ENCODE data around the gene PDC.

Gene PDC

DNA sequence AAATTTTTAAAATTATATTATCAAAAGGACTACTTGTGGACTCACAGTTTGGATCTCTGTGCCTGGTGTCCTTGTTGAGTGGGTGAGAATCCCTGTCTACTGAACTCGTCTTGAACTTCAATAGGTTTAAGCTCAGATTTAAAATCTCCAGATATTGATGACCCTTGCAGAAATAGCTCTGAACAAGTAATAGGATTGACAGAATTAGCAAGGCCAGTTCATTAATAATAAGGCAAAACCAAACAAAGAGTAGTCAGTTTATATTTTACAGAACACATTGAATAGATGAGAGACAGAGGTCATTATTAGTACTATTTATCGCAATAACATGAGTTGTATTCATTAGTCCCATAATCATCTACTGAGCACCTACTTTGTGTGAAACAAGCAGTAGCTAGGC lies at the start of gene PDC:
Gene PDC (minus strand): TSS at position 101 of the 400 bp plus-strand sequence. CDS start 11,655 bp downstream, outside the sequence.
- DNase-seq (ENCODE audit: low read depth in 2 of 2), result no peak

DNA sequence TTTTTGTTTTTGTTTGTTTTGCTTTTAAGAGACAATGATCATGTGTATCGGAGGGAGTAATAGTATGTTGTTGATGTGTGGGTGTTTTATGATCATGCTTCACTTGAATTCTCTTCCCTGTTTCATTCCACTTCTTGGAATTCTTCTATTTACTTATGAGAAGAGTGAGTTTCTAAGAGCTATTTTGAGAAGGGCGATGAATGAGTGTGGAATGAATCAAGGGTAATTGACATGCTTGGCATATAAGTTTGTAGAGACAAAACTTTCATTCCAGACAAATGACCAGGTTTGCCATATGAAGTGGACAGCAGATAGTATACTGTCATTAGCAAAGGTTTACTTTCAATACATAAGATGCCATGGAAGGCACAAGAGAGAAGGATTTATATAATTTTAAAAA lies 42.3 kb upstream of the PDC start:
- DNase-seq (ENCODE audit: low read depth in 2 of 2), result no peak

DNA sequence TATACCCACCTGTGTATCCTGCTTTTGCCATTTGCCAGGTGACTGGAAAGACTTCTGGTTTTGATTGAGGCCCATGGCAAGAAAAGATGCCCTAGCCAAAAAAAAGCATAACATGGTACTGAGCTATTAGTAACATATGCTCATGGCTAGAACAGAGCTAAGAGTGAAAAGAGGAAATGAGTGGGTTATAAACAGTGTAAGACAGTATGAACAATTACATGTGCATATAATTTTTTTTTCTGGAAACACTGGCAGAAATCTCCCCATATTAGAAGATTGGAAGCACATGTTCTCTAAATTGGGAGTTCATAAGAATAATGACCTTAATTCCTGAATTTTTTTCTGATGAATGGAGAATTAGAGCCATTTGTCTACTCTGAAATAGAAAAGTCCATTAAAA lies 41.2 kb upstream of the PDC start:
- no peak for DNase-seq (ENCODE audit: low read depth in 2 of 2)

DNA sequence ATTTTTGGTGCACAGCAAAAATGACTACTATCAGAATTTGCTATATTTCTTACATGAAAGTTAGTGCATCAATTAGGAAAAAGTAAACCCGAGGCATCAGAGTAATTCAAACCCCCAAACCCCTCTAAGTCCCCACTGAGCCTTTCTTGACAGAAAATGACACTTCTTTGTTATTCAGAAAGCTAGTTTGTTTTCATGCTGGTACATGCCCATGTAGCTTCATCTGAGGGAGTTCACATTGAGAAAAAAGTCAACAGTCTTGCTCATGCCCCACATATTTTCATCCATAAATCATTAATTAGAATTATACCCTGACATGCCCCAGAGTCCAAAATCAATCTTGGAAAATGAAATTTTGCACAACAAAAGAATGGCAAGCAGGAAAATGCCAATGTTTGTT lies 39.9 kb upstream of the PDC start:
- no peak for DNase-seq (ENCODE audit: low read depth in 2 of 2)

DNA sequence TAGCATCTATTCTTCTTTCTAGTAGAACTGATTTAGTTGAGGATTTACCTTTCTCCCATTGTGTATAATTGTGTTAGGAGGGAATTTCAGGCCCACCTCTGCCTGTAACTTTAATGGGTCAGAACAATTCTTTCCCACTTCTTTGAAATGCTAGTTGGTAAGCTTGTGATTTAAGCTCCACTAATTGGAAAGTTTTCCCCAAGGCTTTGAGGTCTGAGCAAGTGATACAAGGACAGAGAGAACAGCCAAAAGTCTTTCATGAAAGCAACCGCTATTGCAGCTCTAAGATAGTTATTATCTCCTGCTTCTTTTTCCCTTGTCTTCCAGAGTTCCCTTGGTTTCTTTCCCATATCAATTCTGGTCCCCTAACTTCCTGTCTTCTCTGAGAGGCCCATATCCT lies 38.7 kb upstream of the PDC start:
- DNase-seq (ENCODE audit: low read depth in 2 of 2), result no peak

DNA sequence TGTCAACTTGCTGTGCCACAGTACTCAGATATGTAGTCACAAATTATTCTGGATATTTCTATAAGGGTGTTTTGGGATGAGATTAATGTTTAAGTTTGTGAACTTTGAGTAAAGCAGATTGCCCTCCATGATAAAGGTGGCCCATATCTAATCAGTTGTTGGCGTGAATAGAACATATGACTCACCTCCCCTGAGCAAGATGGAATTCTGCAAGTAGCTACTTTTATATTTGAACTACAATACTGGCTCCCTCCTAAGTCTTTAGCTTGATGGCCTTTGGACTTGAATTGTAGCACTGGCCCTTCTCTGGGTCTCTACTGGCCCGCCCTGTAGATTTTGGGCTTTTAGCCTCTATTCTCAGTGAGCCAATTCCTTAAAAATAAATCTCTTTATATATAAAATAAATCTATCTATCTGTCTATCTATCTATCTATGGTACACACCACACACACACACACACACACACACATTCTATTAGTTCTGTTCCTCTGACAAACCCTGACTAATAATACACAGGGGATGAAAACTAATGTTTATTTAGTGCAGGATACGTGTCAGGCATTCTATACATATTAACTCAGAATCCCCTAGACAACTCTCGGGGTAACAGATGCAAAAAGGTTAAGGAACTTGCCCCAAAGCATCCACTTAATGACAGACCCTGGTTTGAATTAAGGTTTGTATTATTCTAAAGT lies 37.9 kb upstream of the PDC start:
- DNase-seq (ENCODE audit: low read depth in 2 of 2), result no peak

DNA sequence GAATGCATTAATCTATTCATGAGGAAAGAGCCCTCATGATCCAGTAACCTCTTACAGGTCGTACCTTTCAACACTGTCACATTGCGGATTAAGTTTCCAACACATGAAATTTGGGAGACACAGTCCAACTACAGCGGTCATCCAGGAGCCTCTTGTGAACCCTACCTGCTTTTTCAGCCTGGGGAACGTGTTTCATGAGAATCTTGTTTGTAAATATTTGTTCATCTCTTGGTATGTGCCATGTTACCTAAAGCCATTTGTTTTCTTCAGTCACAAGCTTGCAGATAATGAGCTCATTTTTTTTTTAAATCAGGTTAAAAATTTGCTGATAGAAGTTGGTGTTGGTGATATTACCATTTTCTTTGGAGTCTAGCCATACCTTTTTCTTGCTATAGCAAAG lies 37.2 kb upstream of the PDC start:
- DNase-seq (ENCODE audit: low read depth in 2 of 2), result no peak

DNA sequence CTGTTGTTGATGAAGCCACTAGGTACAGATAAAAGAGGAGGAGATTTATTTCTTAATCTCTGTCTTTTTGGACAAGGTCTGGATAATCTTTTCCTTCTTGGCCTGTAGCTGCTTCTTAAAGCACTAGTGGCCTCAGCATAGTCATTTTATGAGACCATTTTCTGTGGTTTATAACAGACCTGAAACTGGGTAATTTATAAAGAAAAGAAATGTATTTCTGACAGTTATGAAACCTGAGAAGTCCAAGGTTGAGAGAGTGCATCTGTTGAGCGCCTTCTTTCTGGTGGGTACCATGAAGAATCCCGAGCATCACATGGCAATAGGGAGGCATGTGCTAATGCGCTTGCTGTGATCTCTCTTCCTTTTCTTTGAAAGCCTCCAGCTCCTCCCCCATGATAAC lies 36.7 kb upstream of the PDC start:
- DNase-seq (ENCODE audit: low read depth in 2 of 2), result no peak

DNA sequence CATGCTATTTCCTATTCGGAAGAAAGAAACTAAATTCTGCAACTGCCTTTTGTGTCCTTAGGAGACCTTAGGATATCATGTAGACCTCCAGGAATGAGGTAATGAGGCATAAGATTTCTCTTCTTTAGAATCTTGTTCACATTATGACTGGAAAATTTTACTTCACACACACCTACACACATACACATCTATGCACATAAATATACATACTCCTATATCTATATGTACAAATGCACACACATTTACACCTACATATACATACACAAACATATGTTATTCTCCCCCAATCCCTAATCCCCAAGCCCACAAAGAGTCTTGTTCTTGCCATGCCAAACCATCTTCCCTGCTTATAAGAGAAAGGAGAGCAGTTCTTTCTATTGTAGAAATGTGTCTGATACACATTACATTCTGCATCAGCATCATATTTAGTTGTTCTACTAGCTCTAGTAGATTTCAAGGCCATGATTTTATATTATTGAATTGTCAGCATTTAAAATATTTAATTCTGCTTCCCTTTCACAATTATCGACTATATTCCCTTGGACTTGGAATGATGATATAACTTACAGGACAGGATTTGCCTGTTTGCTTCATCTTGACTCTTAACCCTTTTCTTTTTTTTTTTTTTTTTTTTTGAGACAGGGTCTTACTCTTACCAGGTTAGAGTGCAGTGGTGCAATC lies 35.4 kb upstream of the PDC start:
- DNase-seq (ENCODE audit: low read depth in 2 of 2), result no peak

DNA sequence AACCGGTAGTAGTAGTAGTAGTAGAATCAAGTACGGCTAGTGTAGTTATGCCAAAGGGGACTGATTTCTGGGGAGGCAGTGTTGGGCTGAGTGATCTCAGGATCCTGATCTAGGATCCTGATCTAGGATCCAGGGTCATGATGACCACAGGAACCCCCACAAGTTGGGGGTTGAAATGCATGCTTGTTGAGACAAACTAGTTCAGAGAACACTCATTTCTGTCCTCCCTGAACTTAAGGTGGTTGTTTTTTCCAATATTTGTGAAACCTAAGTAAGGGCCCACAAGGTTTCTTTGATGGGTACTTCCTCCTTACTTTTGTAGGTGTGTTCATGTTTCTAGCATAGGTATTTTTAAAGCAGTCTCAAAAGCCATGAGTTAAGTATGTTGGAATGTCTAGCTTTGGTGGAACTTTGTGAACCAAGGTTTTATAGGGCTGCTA lies 33.9 kb upstream of the PDC start:
- no peak for DNase-seq (ENCODE audit: low read depth in 2 of 2)

DNA sequence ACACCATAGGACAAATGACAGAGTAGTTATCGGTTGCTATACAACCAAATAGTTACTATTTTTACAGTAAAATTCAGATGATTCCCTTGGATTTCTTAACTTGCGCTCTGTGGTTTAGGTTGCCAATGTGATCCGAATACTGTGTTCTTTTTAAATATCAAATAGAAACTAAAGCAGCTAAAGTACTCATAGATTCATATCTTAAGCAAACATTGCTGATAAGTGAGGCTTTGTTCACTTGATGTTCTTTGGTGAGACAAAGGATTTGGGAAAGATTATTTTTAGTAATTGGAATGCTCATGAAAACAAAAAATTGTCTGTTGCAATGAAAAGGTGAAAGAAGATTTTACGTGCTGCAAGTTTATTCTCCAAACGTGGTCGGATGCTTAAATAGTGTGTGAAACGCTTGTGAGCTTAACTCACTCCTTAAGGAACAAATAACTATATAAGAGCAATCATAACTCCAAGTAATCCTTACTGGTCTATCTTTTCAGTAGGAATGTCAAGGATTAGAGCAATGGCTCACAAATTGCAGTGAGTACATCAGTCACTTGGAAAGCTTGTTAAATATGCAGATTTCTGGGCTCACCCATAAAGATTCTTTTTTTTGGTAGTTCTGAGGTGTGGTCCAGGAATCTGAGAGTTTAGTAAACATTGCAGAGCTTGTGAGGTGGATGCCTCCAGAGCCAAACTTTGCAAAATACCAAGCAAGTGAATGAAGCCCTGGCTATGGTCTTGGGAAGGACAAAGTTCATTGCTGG lies 31.8 kb upstream of the PDC start:
- no peak for DNase-seq (ENCODE audit: low read depth in 2 of 2)

DNA sequence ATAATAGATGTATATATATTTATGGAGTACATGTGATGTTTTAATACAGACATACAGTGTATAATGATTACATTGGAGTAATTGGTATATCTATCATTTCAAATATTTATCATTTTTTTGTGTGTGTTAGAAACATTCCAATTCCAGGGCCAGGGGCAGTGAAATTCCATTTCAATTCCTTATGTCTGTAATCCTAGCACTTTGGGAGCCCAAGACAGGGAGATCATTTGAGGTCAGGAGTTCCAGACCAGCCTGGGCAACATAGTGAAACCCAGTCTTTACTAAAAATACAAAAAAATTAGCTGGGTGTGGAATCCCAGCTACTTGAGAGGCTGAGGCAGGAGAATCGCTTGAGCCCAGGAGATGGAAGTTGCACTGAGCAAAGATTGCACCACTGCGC lies 30.4 kb upstream of the PDC start:
- DNase-seq (ENCODE audit: low read depth in 2 of 2), result no peak

DNA sequence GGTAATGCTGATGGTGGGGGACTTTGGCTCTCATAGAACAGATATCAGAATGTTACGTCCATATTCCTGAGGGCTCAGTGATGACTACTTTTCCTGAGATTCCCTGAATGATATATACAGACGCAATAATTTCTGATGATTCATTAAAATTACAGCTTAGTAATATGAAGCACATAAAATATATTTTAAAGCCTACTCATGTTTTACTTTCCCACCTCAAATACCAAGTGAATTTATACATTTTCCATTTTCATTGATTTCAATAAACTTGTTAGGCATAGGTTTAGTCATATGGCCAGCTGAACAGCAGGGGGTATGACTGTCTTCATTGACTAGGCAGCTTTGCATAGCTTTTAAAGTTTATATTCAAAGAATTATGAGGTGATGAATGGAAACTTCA lies 26.2 kb upstream of the PDC start:
- no peak for DNase-seq (ENCODE audit: low read depth in 2 of 2)

DNA sequence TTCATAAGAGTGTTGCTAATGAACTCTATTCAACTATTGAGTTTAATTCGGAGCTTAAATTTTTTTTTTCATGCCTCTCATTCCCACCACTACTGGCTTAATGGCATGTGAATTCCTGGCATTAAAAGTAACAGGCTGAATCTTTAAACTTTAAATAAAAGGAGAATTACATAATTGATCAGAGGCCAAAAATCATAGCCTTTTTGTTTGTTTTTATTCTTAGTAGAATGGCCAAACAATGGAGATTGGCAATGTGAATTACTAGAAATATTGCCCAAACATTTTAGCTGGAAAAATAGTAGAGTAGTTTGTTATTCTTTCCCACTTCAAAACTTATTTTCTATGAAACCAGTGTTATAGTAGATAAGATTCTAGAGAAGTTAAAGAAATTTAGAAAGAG lies 25.1 kb upstream of the PDC start:
- no peak for DNase-seq (ENCODE audit: low read depth in 2 of 2)

DNA sequence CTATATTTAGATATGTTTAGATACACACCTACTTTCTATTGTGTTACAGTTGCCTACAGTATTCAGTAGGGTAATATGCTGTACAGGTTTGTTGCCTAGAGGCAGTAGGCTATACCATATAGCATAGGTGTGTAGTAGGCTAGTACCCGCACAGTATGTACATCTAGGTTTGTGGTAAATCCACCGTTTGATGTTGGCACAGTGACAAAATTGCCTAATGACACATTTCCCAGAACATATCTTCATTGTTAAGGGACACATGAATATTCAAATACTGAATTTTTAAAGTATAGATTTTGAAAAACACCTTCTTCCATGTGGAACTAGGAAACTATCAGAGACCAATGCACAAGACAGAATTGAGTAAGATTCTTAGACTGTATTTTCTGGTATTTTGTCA lies 22.6 kb upstream of the PDC start:
- DNase-seq (ENCODE audit: low read depth in 2 of 2), result no peak

DNA sequence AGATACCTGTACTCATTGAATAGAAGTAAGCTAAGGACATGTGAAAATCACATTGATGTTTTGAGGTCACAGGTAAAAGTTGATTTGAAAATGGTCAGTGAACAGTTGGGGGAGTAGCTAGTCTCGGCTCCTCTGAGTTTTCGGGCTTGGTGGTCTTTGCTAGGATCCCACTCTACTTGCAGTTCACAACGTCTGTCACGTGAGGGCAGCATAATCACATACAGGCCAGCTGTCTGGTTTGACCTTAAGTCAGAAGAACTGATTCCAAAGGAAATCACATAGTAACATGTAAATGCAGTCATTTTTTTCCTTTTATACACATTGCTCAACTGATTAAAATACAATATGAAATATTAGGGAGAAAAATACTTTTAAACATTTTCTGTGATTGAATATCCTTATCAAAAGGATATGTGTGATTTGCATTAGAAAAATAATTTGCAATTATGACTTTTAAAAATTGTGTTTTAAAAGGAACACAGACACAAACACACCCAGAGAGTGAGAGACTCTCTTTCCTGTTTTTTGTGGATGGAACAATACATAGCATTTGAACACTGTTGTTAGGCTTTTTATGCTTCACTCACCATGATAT lies 21.8 kb upstream of the PDC start:
- DNase-seq (ENCODE audit: low read depth in 2 of 2), result peak; percentile 12 to 17

DNA sequence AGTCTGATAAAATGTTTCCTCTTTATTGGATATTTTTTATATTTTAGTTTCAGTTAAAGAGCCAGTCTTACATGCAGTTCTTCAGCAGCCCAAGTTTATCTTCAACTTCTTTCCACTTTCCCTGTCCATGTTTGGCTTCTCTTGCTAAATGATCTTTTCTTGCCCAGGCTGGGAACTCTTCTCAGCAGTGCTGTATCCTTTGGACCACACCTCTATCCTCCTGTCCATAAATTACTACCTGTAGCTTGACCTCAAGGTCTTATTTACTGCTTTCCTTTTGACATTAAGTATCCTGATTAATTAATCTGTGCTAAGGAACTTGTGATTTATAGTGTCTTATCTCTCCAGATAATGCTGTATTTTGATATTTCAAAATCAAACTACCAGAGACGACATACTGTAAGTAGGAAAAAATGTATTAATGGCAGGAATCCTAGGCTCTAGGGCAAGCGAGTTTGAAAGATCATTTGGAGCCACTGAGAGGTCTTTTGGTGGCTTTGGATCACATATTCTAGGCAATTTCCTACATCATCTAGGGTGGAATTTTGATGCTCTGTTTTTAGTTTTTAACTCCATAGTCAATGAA lies 20.5 kb upstream of the PDC start:
- DNase-seq (ENCODE audit: low read depth in 2 of 2), result no peak

DNA sequence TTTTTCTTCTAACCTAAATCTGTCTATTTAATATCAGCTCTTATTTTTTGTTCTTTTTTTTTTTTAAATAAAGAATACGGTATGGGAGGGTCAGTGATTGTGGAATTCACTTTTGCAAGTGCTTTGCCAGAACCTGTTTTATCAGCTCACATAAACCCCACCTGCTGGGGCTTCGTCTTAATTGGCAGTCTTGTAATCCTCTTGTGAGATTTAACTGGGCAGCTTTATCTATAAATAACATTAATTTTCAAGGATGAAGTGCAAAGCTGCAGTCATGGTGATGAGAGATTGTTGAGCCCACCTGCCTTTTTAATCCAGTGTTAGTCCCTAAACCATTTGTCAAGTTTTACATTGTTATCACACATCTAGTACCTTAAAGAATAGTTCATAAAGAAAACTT lies 18.2 kb upstream of the PDC start:
- DNase-seq (ENCODE audit: low read depth in 2 of 2), result no peak

DNA sequence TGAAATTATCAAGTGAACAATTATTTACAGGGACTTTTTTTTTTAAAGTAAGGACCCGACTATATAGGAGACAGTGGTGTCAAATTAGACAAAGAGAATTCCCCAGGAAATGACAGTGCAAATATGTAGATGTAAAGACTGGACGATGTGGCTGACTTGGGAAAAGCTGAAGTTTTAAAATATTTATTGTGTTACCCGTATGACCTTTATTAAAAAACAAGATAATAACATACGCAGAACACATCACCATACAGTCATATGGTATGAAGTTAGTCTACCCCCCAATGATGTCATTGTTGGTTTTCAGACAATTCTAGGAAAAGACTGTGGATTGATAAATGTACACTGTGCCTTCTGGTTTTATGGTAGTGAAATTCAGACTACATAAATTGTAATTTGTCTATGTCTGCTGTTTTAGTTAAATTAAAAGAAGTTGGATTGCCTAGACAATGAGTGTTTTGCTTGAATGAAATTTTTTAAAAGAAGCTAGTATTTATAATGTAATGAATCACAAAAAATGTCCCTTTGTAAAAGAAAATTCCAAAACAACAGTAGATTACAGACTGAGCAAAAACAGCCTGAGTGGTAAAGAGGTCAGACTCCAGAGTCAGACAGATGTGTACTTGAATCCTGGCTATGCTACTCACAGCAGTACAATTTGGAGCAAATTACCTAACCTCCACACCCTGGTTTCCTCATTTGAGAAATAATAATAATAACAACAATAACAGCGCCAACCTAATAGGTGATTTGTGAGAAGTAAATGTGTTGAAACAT lies 15.5 kb upstream of the PDC start:
- no peak for DNase-seq (ENCODE audit: low read depth in 2 of 2)

DNA sequence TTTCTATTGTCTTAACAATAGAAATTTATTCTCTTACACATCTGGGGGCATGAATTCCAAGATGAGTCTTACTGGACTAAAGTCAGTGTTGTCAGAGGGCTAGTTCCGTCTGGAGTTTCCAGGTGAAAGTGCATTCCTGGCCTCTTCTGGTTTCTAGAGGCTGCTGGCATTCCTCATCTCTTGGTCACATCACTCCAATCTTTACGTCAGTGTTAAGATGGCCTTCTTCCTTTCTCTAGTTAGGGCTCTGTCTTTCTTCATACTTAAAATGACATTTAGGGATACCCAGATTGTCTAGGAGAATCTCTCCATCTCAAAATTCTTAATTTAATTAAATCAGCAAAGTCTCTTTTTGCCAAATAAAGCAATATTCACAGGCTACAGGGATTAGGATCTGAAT lies 13.3 kb upstream of the PDC start:
- no peak for DNase-seq (ENCODE audit: low read depth in 2 of 2)

DNA sequence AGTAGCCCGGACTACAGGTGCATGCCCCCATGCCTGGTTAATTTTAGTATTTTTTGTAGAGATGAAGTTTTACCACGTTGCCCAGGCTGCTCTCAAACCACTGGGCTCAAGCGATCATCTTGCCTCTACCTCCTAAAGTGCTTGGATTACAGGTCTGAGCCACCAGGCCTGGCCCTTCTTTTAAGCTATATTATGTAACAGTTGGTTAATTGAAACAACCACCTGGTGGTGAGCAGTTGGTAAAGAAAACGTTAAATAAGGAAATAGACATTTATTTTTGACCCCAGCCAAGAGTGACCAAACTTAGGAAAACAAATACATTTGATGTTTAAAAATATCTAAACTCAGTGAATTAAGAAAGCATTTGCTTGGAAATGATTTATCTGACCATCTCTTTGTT lies 12.1 kb upstream of the PDC start:
- no peak for DNase-seq (ENCODE audit: low read depth in 2 of 2)

All from activated CD4-positive, alpha-beta T cell treated with anti-CD3 and anti-CD28 coated beads for 24 hours (primary cell).